GM12878 (cell line): ENCODE results near the gene ITGB2. TPM values are rescaled to one million over a fixed set of nuclear protein-coding genes. Genes with fewer than 3 reads are reported as not detected.

Experiments used
- BRCA1 ChIP-seq: IDR thresholded peaks from 2 replicates; pipeline ENCODE4 v1.6.1; 2011; ENCODE audit warnings: low read depth, low read length, improper control_type of control experiment
- CEBPB ChIP-seq, 2 experiments: fragments of 150-350 bp in 1 of 2; IDR thresholded peaks; 2 replicates each; pipeline ENCODE4 v1.6.1; 2012 to 2014; ENCODE audit warnings: low read depth in 2 of 2, low read length in 2 of 2, borderline replicate concordance in 1 of 2, inconsistent platforms in 1 of 2
- CUX1 ChIP-seq: IDR thresholded peaks from 2 replicates; pipeline ENCODE4 v1.6.1; 2012; ENCODE audit warnings: improper control_type of control experiment, low read depth, low read length; ENCODE audit not compliant: insufficient replicate concordance
- E4F1 ChIP-seq: fragments of 450-650 bp; IDR thresholded peaks from 2 replicates; pipeline ENCODE4 v1.6.1; 2018; ENCODE audit warnings: borderline replicate concordance, mild to moderate bottlenecking; ENCODE audit not compliant: partially characterized antibody
- GATAD2B ChIP-seq: fragments of 450-650 bp; conservative IDR thresholded peaks from 2 replicates; pipeline ENCODE4 v1.6.1; 2017; ENCODE audit warnings: low read depth, mild to moderate bottlenecking, moderate library complexity
- IRF4 ChIP-seq: IDR thresholded peaks from 2 replicates; pipeline ENCODE4 v1.6.1; 2011; ENCODE audit warnings: low read depth, low read length
- IRF5 ChIP-seq: fragments of 450-650 bp; IDR thresholded peaks from 2 replicates; pipeline ENCODE4 v1.6.1; 2017; ENCODE audit warnings: borderline replicate concordance
- KDM1A ChIP-seq: fragments of 200-600 bp; sonication (generic); IDR thresholded peaks from 2 replicates; pipeline ENCODE4 v1.6.1; 2016; ENCODE audit warnings: borderline replicate concordance
- LARP7 ChIP-seq: fragments of 450-650 bp; IDR thresholded peaks from 2 replicates; pipeline ENCODE4 v1.6.1; 2017; ENCODE audit warnings: mild to moderate bottlenecking
- MYB ChIP-seq: fragments of 150-350 bp; IDR thresholded peaks from 2 replicates; pipeline ENCODE4 v1.6.1; 2014; ENCODE audit warnings: mild to moderate bottlenecking, low read depth, low read length, borderline replicate concordance
- SIX5 ChIP-seq: IDR thresholded peaks from 2 replicates; pipeline ENCODE4 v1.6.1; 2011; ENCODE audit warnings: mild to moderate bottlenecking, low read depth, low read length, moderate library complexity; ENCODE audit not compliant: severe bottlenecking
- polyA plus RNA-seq, 11 experiments: library from polyadenylated mRNA; depleted of rRNA in 4 of 11; unstranded in 6 of 11; stranded (reverse) in 5 of 11; fragments of >200 nt; fragmentation: Nextera tagmentation in 4 of 11; fragmentation: Illumina TruSeq in 1 of 11; extraction: Ambion mirVana in 4 of 11; extraction: Trizol in 1 of 11; gene quantifications; 1 replicate in 1 of 11; 2 replicates in 10 of 11; pipeline versions ENCODE4 v1.2.1 to v1.2.3, GENCODE V29; 2011 to 2016; ENCODE audit warnings: inconsistent platforms in 2 of 11, missing spikeins in 2 of 11, low read depth in 1 of 11
- total RNA-seq, 4 experiments: library from RNA; depleted of rRNA in 3 of 4; stranded (reverse); fragments of >200 nt in 3 of 4; fragmentation: Illumina TruSeq in 1 of 4; extraction: Trizol in 1 of 4; gene quantifications; 2 replicates each; pipeline versions ENCODE4 v1.2.1 to v1.2.3, GENCODE V29; 2013 to 2021
- TF ChIP-seq, protein P1 (sequence below): IDR thresholded peaks from 2 replicates; pipeline ENCODE4 v1.6.1; 2012; ENCODE audit warnings: mild to moderate bottlenecking, low read depth, low read length
- TF ChIP-seq, protein P2 (sequence below): fragments of 450-650 bp; IDR thresholded peaks from 2 replicates; pipeline ENCODE4 v1.6.1; 2017; ENCODE audit warnings: antibody characterized with exemption, mild to moderate bottlenecking, moderate library complexity

ITGB2 gene
- total and polyA plus RNA-seq, 10 of the 15 experiments (the other 5 are each of a cell fraction or from before 2014, with no cell fraction given), result 8.0 to 172 (median 58.9) TPM

DNA sequence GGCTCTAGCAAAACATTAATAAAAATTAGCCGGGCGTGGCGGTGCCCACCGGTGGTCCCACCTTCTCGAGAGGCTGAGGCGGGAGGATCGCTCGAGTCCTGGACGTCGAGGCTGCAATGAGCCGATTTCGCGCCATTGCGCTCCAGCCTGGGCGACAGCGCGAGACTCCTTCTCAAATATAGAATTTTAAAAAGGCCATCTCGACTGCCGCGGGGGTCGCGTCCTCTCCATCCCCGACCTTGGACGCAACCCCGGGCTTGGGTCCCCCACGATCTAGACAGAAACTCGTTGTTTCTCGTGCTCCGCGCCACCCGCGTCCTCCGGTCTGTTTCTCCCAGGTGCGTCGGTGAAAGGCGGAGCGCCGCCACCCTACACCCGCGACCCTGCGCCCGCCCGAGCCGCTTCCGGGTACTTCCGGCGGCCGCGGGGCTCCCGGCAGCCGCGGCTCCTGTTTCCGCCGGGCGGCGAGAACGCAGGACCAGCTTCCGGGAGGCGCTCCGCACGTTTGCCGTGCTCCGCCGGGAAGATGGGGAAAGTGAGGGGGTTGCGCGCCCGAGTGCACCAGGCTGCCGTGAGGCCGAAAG, 18.9 kb upstream of the ITGB2 start, which contains the start of gene SLX9 (continued):
- TF ChIP-seq CUX1, result no peak
- TF ChIP-seq LARP7, result peak; percentile 65
- no peak for TF ChIP-seq BRCA1
- no peak; a peak in 1 of 4 replicates for TF ChIP-seq CEBPB (IDR thresholded peaks at IDR 0.05; ENCODE audit: borderline replicate concordance in 1 of 2, low read depth in 2 of 2, low read length in 2 of 2)
- 0 out of 2 replicates have a peak, but pooled peaks have one; percentile 35 for TF ChIP-seq IRF4
- peak; percentile 56 for TF ChIP-seq E4F1
- TF ChIP-seq KDM1A, result no peak
- TF ChIP-seq SIX5, result peak; percentile 78
- TF ChIP-seq, protein P1, sequence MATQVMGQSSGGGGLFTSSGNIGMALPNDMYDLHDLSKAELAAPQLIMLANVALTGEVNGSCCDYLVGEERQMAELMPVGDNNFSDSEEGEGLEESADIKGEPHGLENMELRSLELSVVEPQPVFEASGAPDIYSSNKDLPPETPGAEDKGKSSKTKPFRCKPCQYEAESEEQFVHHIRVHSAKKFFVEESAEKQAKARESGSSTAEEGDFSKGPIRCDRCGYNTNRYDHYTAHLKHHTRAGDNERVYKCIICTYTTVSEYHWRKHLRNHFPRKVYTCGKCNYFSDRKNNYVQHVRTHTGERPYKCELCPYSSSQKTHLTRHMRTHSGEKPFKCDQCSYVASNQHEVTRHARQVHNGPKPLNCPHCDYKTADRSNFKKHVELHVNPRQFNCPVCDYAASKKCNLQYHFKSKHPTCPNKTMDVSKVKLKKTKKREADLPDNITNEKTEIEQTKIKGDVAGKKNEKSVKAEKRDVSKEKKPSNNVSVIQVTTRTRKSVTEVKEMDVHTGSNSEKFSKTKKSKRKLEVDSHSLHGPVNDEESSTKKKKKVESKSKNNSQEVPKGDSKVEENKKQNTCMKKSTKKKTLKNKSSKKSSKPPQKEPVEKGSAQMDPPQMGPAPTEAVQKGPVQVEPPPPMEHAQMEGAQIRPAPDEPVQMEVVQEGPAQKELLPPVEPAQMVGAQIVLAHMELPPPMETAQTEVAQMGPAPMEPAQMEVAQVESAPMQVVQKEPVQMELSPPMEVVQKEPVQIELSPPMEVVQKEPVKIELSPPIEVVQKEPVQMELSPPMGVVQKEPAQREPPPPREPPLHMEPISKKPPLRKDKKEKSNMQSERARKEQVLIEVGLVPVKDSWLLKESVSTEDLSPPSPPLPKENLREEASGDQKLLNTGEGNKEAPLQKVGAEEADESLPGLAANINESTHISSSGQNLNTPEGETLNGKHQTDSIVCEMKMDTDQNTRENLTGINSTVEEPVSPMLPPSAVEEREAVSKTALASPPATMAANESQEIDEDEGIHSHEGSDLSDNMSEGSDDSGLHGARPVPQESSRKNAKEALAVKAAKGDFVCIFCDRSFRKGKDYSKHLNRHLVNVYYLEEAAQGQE, result 0 out of 2 replicates have a peak, but pooled peaks have one; percentile 45
- TF ChIP-seq, protein P2, sequence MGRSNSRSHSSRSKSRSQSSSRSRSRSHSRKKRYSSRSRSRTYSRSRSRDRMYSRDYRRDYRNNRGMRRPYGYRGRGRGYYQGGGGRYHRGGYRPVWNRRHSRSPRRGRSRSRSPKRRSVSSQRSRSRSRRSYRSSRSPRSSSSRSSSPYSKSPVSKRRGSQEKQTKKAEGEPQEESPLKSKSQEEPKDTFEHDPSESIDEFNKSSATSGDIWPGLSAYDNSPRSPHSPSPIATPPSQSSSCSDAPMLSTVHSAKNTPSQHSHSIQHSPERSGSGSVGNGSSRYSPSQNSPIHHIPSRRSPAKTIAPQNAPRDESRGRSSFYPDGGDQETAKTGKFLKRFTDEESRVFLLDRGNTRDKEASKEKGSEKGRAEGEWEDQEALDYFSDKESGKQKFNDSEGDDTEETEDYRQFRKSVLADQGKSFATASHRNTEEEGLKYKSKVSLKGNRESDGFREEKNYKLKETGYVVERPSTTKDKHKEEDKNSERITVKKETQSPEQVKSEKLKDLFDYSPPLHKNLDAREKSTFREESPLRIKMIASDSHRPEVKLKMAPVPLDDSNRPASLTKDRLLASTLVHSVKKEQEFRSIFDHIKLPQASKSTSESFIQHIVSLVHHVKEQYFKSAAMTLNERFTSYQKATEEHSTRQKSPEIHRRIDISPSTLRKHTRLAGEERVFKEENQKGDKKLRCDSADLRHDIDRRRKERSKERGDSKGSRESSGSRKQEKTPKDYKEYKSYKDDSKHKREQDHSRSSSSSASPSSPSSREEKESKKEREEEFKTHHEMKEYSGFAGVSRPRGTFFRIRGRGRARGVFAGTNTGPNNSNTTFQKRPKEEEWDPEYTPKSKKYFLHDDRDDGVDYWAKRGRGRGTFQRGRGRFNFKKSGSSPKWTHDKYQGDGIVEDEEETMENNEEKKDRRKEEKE, result no peak
- no peak for TF ChIP-seq MYB
- TF ChIP-seq IRF5, result no peak
- TF ChIP-seq GATAD2B, result no peak; the same call in none of the 2 replicates
